UCSD-AML1 (cell line): ENCODE data around the gene MED12L.

Source experiments
- DNase-seq: peaks from one replicate; lab custom pipeline; 2025; ENCODE audit not compliant: unreplicated experiment; lab: John Stamatoyannopoulos, UW

Gene MED12L

DNA sequence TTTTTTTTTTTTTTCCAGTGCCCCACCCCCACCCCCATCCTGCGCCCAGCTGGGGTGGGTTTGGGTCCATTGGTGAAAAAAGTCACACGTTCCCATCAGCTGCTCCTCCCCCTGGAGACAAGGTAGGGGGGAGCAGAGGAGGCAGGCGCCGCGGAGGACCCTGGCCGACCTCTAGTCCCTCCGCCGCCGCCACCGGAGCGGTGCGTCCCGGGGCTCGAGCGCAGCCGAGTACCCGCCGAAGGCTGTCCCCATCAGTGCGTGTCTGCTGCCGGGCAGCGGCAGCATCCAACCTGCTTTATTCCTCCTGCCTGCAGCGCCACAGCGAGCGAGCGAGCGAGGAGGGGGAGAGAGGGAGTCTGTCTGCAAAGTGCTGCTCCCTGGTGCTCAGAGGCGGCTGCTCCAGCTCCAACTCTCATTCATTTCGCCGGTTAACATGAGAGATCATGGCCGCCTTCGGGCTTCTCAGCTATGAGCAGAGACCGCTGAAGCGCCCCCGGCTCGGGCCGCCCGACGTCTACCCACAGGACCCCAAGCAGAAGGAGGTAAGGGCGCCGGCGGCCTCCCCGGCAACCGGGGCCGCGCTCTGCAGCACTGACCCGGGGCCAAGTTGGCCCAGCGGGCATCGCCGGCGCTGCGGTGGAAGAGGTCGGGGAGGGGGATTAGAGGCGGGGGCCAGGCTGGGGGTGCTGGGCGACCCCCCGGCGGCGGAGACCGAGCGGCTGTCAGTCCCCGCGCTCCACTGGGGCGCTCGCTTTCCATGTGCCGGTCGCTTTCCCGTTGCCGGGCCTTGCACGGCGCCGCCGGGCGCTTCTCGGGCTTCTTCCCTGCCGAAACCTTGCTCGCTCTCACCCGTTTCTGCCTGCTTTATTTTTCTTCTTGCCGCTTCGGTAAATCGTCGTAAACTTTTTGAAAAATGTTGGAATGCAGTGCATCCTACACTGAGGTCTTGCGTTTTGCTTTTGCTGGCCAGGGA lies 1.3 kb downstream of the MED12L start:
- DNase-seq, result peak; percentile 86

DNA sequence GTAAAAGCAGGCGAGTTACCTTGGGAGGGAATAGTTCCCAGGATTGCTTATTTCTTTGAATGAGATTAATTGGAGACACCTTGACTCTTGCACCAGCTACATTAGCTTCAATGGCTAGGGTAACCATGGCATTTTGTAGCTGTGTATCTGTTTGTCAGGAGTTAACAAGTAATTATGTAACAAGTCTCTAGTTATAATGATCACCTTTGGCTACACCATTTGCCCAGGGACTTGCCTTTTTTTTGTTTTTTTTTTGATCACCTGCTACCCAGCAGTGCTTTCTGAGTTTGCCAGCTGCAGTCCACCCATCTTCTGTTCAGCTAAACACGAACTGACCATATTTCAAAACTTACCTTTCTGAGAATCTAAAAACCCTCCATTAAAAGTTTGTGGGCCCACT lies 2.2 kb downstream of the MED12L start:
- no peak for DNase-seq

DNA sequence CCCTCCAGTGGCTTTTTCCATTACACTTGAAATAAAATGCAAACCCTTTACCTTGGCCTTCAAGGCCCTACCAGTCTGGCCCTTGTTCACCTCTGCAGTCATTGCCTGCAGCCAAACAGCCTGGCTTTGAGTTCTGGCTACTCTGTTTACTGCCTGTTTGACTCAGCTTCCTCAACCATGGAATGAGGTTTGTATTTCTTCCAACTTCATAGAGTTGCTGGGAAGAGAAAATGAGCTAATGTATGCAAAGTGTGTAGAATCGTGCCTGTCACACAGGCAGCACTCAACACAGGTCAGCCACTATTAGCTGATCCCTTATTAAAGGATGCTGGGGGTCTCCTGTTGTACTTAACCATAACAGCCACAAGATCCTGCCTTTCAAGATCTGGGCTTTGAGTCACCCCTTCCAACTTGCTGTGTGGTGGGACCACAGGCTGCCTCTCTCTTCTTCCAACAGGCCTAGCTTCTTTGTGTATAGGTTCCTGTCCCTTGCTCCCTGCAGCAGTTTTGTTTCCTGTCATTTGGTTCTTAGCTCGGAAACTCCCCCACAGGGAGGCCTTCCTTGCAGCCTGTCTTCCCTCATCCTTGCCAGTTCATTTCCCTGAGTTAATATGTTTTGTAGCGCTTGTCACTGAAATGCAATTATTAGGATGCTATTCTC lies 6.4 kb downstream of the MED12L start:
- DNase-seq, result peak; percentile 62

- no peak for DNase-seq
Observed at GRCh38 chr3:151093148-151093547, 7.7 kb downstream of the MED12L start.

DNA sequence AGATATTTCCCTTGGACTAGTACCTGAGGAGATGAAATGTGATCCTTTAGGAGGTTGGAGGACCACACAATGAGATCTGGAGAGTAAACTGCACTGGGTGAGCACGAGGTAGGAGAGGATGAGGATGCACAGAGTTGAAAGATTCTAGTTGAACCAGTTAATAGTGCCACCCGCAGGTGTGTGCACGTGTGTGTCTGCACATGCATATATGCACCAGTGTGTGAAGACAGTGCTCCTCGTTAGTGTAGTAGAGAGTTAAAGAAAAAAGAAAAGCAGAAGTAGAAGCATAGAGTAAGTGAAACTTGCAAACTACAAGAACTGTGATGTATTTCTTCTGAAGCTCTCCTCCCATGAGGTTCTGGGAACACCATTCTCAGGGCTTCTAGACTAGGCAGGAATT lies 8.4 kb downstream of the MED12L start:
- peak; percentile 16 for DNase-seq

- no peak for DNase-seq
Observed at GRCh38 chr3:151096716-151097115, 11.3 kb downstream of the MED12L start.

DNA sequence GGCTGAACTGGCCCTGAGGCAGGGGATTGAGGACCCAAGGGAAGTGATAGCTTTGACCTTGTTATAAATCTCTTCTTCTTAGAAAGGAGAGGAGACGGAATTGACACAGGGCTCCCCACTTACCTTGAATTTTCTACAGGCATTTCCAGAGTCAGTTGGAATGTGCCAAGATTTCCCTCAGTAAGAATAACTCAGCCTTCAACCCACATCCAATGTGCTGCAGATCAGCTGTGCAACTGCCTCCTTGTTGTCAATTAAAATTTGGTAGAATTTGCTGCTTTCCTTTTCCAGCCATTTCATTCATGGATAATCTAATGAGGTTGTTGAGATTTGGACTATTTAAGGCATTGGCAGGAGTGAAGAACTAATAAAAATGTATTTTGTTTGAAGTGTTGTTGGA lies 14.6 kb downstream of the MED12L start:
- DNase-seq, result no peak

DNA sequence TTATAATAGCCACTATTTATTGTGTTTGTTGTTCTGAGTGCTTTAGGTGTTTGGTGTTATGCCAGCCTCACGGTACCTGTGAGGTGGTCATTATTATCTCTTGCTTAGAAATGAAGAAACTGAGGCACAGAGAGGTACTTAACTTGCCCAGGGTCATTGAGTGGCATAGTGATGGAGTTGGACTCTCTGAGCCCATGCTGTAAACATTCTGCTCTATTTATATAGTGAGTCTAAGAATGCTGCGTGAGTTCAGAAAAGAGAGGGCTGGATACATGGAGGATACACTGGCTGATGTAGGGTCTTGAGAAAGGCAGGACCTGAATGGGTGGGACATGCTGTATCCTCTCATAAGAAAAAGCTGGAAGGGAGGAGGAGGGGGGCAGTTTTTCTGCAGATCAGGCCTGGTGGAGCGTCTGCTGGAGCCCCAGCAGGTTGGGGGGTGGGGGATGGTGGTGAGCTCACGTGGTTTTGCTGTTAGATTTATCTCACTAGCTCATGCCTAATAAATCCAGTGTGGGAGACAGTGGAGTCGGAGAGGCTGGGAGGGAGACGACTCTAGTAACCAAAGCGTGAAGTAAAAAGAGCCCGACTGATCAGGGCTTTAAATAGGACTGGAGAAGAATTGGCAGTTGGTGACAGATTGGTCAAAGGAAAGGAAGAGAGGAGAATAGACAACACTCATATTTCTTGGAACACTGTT lies 16.0 kb downstream of the MED12L start:
- DNase-seq, result peak; percentile 22

- no peak for DNase-seq
Observed at GRCh38 chr3:151106311-151106710, 20.8 kb downstream of the MED12L start.

- no peak for DNase-seq
Observed at GRCh38 chr3:151107177-151107576, 21.7 kb downstream of the MED12L start.

DNA sequence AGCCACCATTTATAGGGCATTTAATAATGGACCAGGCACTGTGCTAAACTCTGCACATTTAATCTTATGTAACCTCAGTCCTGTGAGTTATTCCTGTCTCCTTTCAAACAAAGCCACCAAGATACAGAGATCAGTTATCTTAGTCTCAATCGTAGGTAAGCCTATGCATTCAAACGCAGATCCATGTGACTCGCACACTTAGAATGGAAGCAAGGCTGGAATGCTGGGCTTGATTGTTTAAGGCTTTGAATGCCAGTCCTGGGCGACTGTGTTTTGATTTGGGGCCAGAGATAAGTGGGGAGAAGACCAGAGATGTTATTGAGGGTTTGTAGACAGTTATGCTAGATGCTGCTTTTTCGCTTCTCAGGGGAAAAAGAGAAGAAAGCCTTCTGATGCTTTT lies 22.2 kb downstream of the MED12L start:
- no peak for DNase-seq

- no peak for DNase-seq
Observed at GRCh38 chr3:151109286-151109800, 23.9 kb downstream of the MED12L start.

GRCh38 chr3:151112731-151113130 lies 27.3 kb downstream of the MED12L start:
- no peak for DNase-seq

DNA sequence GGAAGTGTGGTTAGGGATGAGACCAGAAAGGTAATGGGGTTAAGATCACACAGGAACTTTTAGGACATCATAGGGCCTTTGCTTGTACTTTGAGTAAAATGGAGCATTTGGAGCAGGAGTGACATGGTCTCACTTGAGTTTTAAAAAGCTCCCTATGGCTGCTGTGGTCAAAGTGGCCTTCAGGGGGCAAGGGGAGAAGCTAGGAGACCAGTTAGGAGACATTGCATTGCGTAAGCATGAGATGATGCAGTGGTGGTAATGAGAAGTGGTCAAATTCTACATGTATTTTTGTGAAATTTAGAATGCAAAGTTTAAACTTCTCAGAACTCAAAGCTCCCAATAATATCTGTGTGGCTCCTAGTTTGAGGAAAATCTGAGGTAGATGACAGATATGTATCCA lies 27.9 kb downstream of the MED12L start:
- DNase-seq, result no peak

GRCh38 chr3:151117047-151117446 lies 31.6 kb downstream of the MED12L start:
- no peak for DNase-seq

DNA sequence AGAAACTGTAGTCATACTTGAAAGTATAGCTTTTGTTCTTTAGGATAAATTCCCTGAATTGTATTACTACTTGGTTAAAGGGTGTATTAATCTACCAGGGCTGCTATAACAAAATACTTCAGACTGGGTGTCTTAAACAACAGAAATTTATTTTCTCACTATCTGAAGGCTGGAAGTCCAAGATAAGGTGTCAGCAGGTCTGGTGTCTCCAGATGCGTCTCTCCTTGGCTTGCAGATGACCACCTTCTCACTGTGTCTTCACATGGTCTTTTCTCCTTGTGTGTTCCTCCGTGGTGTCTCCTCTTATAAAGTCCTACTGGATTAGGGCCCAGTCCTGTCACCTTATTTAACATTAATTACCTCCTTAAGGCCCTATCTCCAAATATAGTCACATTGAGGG lies 33.7 kb downstream of the MED12L start:
- no peak for DNase-seq

- DNase-seq, result no peak
Observed at GRCh38 chr3:151120409-151120808, 34.9 kb downstream of the MED12L start.

GRCh38 chr3:151121016-151121415 lies 35.6 kb downstream of the MED12L start:
- DNase-seq, result no peak

DNA sequence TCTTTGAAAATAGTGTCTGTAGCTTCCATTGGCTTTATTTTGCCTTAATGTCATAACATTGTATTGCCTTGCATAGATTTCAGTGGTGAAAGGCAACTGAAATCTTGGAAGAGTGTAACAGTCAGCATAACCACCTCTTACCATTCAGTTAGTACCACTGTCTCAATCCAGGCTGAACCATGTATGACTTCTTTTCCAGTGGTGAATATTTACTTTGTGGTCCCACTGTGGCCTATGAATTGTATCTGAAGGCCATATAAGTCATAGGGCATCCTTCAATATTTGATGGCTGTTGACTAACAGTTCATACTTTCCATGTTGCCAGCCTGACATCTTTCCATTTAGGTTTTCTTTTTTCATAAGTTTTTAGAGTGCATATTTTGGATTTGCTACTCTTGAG lies 38.4 kb downstream of the MED12L start:
- no peak for DNase-seq

GRCh38 chr3:151124476-151124875 lies 39.0 kb downstream of the MED12L start:
- DNase-seq, result no peak

GRCh38 chr3:151130428-151130827 lies 45.0 kb downstream of the MED12L start:
- DNase-seq, result no peak
